Measurements from ENCODE around the gene KCTD15.
A peak's percentile ranks its signal among the peaks of the same experiment; 100 is the strongest.

Gene KCTD15

DNA sequence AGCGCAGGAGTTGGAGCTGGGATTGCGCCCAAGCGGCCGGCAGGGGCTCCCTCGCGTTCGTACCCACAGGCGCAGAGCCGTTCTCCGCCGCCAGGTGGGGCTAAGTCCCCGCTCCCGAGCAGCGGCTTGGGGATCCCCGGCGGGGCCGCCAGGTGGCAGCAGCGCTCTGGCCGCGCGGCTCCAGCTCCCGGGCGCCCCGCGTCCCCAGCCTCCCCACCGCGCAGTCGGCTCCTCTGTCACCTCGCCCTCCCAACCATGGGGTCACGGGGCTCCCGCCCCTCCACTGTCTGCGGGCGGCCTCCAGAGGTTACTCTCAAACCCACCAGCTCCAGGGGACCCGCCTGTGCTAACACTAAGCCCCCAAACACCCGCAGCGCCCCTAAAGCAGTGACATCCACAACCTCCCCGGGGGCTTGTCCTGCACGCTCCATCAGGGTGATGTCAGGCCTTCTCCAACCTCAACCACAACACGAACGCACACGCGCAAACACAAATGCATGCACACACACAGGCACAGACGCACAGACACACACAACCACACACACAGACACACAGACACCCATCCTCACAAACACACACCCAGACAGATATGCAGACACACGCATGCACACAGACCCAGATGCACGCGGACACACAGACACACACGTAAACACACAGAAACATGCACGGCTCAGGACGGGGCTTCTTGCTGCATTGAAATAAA lies 18.4 kb upstream of the KCTD15 start:
- Mint-ChIP-seq H3K27ac (no peak overlapping the region), H3K4me1 (ENCODE audit: low read depth) (peaks cover 8% of the 10 kb centered on the region), H3K27me3 (peaks cover 20% of the 10 kb centered on the region)

DNA sequence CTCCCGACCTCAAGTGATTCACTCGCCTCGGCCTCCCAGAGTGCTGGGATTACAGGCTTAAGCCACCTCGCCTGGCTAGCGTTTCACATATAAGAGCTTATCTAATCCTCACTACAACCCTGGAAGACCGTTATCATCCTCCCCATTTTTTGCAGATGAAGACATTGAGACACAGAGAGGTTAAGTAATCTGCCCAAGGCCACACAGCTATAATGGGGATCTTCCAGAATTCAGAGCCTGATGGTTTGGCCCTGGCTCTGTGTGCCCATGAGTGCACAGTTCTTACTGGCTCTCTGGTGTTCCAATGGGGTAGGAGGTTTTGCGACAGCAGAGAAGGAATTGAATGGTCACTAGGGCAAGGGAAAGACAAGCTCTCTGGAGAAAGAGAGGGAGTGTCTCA lies 16.8 kb upstream of the KCTD15 start:
- Mint-ChIP-seq H3K36me3 (ENCODE audit: low read depth) (no peaks in the 10 kb centered on the region), H3K4me1 (ENCODE audit: low read depth) (peaks cover 8% of the 10 kb centered on the region)

More for the DNA sequence above, 18.4 kb upstream of the KCTD15 start:
- no peak overlapping the region for H3K4me3 Mint-ChIP-seq
- no peaks in the 10 kb centered on the region for H3K9me3 Mint-ChIP-seq
- no peaks in the 10 kb centered on the region for H3K36me3 Mint-ChIP-seq (ENCODE audit: low read depth)

DNA sequence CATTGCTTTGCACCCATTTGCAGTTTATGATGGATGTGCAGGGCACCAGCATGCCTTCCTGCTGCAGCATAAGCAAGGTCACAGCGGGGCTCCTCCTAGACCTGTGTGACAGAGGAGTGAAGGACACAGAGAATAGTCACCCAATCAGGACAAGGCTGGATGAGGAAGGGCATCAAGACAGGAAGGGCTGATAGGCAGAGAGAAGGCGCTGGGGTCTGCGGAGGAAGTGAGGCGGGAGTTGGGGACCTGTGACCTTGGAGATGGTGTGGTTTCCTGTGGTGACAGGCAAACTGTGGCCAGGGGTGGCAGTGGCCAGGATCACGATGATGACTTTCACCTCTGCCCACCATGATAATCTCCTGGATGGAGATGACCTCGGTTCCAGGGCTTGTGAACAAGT lies 16.4 kb upstream of the KCTD15 start:
- Mint-ChIP-seq H3K4me3 (no peak overlapping the region), H3K36me3 (ENCODE audit: low read depth) (no peaks in the 10 kb centered on the region), H3K4me1 (ENCODE audit: low read depth) (peaks cover 8% of the 10 kb centered on the region), H3K9me3 (no peaks in the 10 kb centered on the region), H3K27ac (no peak overlapping the region), H3K27me3 (peaks cover 20% of the 10 kb centered on the region)

More for the DNA sequence above, 16.8 kb upstream of the KCTD15 start:
- Mint-ChIP-seq H3K9me3 (no peaks in the 10 kb centered on the region), H3K4me3 (no peak overlapping the region), H3K27ac (no peak overlapping the region), H3K27me3 (peaks cover 20% of the 10 kb centered on the region)

DNA sequence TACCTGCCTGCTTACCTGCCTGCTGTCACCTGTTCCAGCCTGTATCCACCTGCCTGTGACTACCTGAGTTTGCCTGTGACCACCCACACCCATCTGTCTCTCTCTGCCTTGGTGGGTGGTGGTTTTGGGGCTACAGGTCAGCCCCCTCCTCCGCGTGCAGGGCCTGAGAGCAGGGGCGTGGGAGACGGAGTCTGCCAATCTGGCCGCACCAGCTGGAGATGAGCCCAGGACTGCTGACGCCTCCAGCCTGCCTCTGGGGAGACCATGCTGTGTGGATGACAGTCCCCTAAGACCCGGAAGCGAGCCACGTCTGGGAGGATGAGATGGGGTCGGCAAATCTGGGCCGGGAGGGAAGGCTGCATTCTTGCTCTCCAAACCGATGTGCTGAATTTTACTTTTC lies 15.9 kb upstream of the KCTD15 start:
- Mint-ChIP-seq H3K4me3 (no peak overlapping the region), H3K36me3 (ENCODE audit: low read depth) (no peaks in the 10 kb centered on the region), H3K27ac (no peak overlapping the region), H3K9me3 (no peaks in the 10 kb centered on the region), H3K27me3 (peaks cover 20% of the 10 kb centered on the region), H3K4me1 (ENCODE audit: low read depth) (peaks cover 8% of the 10 kb centered on the region)

DNA sequence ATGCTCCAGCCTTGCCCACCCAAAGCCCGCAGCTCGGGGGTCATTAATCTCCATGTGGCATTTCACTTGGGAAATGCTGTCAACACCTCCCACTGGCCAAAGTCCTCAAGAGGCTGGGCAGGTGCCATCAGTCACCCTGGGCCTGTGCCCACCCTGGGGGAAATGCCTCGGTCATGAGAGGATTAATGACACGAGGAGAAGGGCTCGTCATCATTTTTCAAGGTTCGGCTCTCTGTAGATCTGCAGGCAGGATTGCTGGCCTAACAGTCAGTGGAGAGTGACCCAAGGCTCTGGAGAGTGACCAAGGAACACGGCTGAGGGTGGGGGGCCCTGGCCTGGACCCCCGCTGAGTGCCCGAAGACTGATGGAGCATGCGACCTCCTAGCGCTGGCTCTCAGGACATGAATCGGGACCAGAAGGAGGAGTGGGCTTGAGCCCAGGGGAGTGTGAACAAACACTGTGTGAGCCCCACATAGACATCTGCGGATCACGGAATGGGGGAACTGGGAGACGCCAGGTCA lies 15.2 kb upstream of the KCTD15 start:
- peaks cover 8% of the 10 kb centered on the region for H3K4me1 Mint-ChIP-seq (ENCODE audit: low read depth)
- no peak overlapping the region for H3K4me3 Mint-ChIP-seq
- H3K9me3 Mint-ChIP-seq = no peaks in the 10 kb centered on the region
- no peak overlapping the region for H3K27ac Mint-ChIP-seq
- H3K36me3 Mint-ChIP-seq (ENCODE audit: low read depth) = no peaks in the 10 kb centered on the region
- peaks cover 23% of the 10 kb centered on the region for H3K27me3 Mint-ChIP-seq

DNA sequence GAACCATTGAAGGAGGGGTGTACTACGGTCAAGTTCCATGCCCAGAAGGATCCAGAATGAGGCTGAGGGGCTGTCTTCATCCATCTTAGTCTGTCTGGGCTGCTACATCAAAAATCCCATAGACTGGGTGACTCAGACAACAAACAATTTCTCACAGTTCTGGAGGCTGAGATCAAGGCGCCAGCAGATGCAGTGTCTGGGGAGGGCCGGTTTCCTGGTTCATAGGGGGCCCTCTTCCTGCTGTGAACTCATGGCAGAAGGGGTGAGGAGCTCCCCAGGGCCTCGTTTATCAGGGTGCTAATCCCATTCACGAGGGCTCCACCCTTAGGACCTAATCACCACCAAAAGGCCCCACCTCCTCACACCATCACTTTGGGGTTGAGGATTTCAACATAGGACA lies 14.7 kb upstream of the KCTD15 start:
- H3K4me1 Mint-ChIP-seq (ENCODE audit: low read depth) = peaks cover 8% of the 10 kb centered on the region
- no peaks in the 10 kb centered on the region for H3K9me3 Mint-ChIP-seq
- H3K27ac Mint-ChIP-seq = no peak overlapping the region
- no peaks in the 10 kb centered on the region for H3K36me3 Mint-ChIP-seq (ENCODE audit: low read depth)
- H3K27me3 Mint-ChIP-seq = peaks cover 23% of the 10 kb centered on the region
- no peak overlapping the region for H3K4me3 Mint-ChIP-seq

DNA sequence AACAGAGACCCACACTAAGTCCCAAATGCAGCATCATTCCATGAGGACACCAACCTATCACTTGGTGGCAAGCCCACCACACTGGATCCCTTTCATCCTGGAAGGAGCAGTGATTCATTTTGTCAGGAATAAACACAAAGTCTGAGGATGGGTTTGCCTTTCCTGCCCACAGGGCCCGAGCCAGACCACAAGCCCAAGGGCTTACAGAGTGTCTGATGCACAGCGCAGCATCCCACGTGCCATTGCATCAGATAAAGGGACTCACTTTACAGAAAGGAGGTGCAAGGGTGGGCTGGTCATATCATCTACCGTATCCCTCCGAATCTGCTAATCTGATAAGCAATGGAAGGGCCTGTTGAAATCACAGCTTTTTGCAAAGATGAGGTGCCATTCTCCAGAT lies 12.2 kb upstream of the KCTD15 start:
- Mint-ChIP-seq H3K4me3 (no peak overlapping the region), H3K9me3 (no peaks in the 10 kb centered on the region), H3K27ac (no peak overlapping the region), H3K27me3 (peaks cover 14% of the 10 kb centered on the region), H3K36me3 (ENCODE audit: low read depth) (no peaks in the 10 kb centered on the region), H3K4me1 (ENCODE audit: low read depth) (no peaks in the 10 kb centered on the region)

DNA sequence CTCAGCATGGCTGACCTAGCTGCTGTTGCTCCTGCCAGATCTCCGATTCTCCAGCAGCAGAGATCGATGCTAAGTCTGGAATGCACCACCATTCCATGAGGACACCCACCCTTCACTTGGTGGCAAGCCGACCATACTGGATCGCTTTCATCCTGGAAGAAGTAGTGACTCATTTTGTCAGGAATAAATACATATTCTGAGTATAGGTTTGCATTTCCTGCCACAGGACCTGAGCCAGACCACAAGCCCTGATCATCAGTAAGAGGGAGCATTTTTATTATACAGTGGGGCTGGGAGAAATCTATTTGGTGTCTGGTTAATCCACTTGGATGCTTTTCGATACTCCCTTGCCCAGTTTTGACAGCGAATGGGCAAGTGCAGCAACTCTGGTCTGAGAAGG lies 10.9 kb upstream of the KCTD15 start:
- H3K4me3 Mint-ChIP-seq = no peak overlapping the region
- H3K9me3 Mint-ChIP-seq = no peaks in the 10 kb centered on the region
- H3K4me1 Mint-ChIP-seq (ENCODE audit: low read depth) = no peaks in the 10 kb centered on the region
- H3K27me3 Mint-ChIP-seq = peaks cover 7% of the 10 kb centered on the region
- no peak overlapping the region for H3K27ac Mint-ChIP-seq
- H3K36me3 Mint-ChIP-seq (ENCODE audit: low read depth) = no peaks in the 10 kb centered on the region

DNA sequence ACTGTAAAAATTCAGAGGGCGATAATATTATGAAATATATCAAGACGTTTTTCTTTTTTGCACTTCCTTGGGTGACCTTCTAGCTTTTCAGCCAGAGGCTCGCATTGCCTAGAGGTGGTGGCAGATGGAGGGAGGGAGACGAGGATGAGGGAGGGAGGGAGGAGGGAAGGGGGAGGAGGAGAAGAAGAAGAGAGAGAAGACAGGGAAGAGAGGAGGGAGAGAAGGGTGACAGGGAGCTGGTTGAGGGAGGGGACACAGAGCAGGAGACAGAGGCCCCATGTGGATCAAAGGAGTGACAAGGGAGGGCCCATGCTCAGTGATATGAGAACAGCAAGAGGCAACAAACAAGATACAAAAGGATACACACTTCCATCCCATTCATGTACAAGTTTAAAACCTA lies 8.0 kb upstream of the KCTD15 start:
- no peak overlapping the region for H3K4me3 Mint-ChIP-seq

DNA sequence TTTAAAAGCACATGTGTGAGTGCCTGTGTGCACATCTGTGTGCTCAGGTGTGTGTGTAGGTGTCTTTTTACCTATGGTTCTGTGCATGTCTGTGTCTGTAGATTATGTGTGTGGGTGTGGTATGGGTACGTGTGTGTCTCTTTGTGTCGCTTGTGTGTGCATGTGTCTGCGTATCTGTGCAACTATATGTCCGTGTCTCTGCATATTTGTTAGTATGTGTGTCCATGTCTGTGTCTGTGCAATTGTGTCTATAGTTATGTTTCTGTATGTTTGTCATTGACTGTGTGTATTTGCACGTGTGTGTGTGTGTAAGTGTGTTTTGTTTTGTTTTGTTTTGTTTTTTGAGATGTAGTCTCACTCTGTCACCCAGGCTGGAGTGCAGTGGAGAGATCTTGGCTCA lies 7.3 kb upstream of the KCTD15 start:
- Mint-ChIP-seq H3K4me1 (ENCODE audit: low read depth) (no peaks in the 10 kb centered on the region), H3K27ac (no peak overlapping the region), H3K4me3 (no peak overlapping the region), H3K9me3 (no peaks in the 10 kb centered on the region), H3K27me3 (peaks cover 26% of the 10 kb centered on the region), H3K36me3 (ENCODE audit: low read depth) (no peaks in the 10 kb centered on the region)

More for the DNA sequence above, 8.0 kb upstream of the KCTD15 start:
- H3K9me3 Mint-ChIP-seq = no peaks in the 10 kb centered on the region
- no peak overlapping the region for H3K27ac Mint-ChIP-seq
- no peaks in the 10 kb centered on the region for H3K4me1 Mint-ChIP-seq (ENCODE audit: low read depth)
- H3K36me3 Mint-ChIP-seq (ENCODE audit: low read depth) = no peaks in the 10 kb centered on the region
- H3K27me3 Mint-ChIP-seq = peaks cover 21% of the 10 kb centered on the region

DNA sequence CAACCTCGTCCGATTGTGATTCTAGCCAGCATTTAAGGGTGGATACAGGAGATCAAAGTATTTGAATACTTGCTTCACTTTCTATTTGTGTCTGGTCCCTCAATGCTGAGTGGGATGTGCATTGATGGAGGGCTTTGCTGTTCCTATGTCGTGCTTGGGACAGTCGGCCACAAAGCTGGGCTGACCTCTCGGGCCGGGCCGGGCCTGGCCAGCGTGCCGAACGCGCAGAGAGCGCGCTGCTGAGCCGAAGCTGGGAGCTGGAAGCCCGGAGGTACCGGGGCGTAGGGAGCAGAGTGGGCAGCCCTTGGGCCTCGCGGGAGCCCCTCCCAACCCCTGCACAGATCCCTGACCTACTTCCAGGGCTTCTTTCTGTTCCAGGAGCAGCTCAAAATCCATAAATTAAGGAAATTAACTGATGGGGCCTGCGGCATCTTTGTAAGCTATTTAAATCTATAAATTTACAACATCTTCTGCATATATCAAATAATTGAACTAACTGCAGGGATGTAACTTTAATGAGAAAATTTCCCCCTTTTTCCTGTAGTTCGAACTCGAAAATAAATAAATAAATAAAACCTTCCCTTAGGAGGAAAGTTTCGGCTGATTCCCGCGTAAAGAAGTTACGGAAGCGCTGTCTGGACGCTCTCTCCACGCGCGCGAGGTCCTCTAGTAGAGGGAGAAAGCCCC lies 1.8 kb upstream of the KCTD15 start:
- no peaks in the 10 kb centered on the region for H3K4me1 Mint-ChIP-seq (ENCODE audit: low read depth)
- peak overlapping the region; percentile 58 for H3K4me3 Mint-ChIP-seq
- H3K36me3 Mint-ChIP-seq (ENCODE audit: low read depth) = no peaks in the 10 kb centered on the region
- peaks cover 28% of the 10 kb centered on the region for H3K27me3 Mint-ChIP-seq
- H3K27ac Mint-ChIP-seq = no peak overlapping the region
- no peaks in the 10 kb centered on the region for H3K9me3 Mint-ChIP-seq

DNA sequence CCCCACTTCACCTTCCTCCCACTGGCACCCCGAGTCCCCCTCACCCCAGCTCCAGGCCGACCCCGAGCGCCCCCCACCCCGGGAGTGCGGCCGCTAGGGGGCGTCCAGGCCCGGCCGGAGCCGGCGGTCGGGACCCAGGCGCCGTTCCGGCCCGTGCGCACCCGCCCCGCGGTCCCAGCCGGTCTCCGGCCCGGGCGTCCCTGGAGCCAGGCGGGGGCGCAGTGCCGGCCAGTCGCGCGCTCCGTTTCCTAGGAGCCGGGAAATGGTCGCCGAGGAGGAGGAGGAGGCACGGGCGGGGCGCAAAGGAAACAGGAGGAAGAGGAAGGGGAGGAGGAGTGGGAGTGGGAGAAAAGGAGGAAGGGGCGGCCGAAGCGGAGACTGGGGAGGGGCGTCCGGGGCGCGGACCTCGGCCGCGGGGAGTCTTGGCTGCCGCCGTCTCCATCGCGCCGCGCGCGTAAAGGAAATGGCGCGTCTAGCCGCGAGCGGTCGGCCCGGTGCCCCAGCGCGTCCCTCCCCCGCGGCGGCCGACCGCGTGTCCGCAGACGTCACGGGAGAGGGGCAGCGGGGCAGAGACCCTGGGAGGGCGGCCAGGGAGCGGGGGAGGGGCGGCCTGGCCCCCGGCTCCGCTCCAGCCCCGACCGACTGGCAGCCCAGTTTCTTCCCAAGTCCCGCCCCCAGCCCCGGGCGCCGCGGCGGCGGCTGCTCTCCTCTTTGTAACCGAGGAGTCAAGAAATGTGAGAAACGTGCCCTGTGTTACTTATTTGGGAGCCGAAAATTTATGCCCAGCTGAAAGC lies 1.1 kb upstream of the KCTD15 start:
- Mint-ChIP-seq H3K4me1 (ENCODE audit: low read depth) (no peaks in the 10 kb centered on the region), H3K27me3 (peaks cover 28% of the 10 kb centered on the region), H3K36me3 (ENCODE audit: low read depth) (no peaks in the 10 kb centered on the region), H3K9me3 (no peaks in the 10 kb centered on the region), H3K27ac (no peak overlapping the region), H3K4me3 (peak overlapping the region; percentile 71)

DNA sequence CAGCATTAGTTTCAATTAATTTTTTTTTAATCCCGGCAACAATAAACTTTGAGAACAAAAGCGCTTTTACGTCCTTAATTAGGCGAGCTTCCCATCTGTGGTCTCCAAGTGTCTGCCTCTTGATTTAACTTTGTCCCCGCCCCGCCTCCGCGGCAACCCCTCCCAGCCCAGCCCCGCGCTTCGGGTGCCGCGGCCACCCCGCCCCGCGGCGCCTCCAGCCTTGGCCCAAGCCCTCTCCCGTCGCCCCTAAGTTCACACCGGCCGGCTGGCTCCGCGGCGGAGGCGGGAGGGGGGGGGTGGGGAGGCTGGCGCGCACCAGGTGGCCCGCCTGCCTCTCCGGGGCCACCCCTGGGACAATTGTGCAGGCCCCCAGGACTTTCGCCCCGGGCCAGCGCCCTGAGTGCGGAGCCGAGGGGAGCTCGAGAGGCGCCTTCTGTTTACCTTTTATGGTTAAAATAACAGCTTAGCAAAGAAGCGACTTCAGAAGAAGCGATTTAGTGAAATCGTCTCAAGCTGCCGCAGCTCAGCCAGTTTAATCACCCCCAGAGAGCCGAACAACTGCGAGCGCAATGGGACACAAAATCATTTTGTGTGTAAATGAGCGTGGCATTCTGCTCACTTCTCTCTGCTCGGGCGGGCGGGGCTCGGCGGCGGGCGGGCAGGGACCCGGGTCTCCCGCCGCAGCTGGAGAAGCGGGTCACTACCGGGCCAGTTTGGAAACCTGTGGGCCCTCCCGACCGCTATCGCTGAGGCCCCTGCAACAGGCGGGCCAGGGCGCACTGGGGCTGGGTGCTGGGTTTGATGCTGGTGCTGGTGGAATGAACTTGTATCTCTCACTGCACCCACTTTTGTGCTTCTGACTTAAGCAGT lies 1.4 kb downstream of the KCTD15 start:
- no peaks in the 10 kb centered on the region for H3K9me3 Mint-ChIP-seq
- H3K36me3 Mint-ChIP-seq (ENCODE audit: low read depth) = no peaks in the 10 kb centered on the region
- no peak overlapping the region for H3K27ac Mint-ChIP-seq
- H3K27me3 Mint-ChIP-seq = peaks cover 21% of the 10 kb centered on the region
- no peaks in the 10 kb centered on the region for H3K4me1 Mint-ChIP-seq (ENCODE audit: low read depth)
- peak overlapping the region; percentile 77 for H3K4me3 Mint-ChIP-seq

DNA sequence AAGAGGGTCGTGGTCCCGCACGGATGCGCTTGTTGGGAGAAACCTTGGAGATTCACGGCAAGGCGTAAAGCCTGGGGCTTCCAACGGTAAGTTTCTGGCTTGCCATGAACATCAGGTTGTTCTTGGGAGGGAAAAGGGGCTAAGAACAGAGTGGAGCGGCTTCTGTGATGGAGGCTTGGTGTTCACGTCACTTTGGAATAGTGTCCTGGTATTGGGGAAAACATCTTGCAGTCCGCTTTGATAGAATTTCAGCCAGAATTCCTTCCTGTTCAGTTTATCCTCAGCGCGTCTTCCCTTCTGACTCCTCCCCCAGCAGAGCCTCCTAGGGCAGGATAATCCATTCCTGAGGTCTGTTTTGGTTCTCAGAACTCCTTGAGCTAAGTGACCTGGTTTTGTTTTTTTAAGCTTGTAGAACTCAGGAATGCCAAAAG lies 2.0 kb downstream of the KCTD15 start:
- H3K9me3 Mint-ChIP-seq = no peaks in the 10 kb centered on the region
- H3K27ac Mint-ChIP-seq = no peak overlapping the region
- peaks cover 14% of the 10 kb centered on the region for H3K27me3 Mint-ChIP-seq
- H3K4me3 Mint-ChIP-seq = no peak overlapping the region
- H3K36me3 Mint-ChIP-seq (ENCODE audit: low read depth) = no peaks in the 10 kb centered on the region
- H3K4me1 Mint-ChIP-seq (ENCODE audit: low read depth) = no peaks in the 10 kb centered on the region
